Stimulated activated CD4-positive, alpha-beta T cell treated with anti-CD3 and anti-CD28 coated beads, Interleukin-1b, Interleukin-23, amount 100 ng/mL, for 4 hours (primary cell): Measurements from ENCODE around the gene FGF11.
"Not testable (repeated sequence)": the region's sequence is repeated elsewhere in the genome, so short reads cannot be mapped to it uniquely, and the experiment has no call there.

Source experiments
- DNase-seq, 2 donors: peaks; one replicate each; pipeline ENCODE4 v3.0.0-alpha.2; 2020; ENCODE audit warnings: low read depth in 2 of 2

The FGF11 gene

DNA sequence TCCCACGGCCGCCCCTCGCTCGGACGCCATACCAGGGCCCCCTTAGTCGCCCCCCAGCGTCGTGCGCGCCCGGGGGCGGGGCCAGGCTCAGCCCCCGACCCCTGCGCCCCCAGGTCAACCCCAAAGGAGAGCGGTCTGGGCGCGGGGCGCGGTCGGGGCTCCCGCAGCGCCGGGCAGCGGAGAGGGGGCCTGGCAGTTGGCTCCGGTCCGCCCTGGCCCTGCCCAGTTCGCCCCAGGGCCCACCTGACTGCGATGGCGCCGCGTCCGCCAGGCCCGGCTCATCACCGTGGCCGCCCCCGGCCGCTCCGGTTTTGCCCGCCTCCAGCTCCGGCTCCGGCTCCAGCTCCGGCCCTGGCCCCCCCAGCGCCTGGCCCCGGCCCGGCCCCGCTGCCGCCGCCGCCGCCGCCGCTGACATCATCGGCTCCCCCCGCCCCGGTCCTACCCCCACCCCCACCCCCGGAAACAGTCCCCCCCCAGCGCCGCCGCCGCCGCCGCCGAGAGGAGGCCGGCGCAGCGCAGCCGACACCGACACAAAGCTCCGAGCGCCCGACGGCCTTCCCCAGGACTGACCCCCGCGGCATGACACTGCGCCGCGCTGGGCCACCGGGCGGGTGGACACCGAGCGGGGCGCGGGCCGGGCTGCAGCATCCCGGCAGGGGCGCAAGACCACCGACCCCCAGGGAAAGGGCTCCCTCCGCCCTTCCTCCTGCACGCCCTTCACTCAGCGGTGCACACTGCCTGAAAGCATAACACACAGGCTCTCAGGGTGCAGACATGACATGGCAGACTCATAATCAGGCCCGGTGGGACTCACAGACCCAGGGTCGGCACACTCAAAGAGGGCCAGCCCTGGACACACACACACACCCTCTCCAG, 40.1 kb downstream of the FGF11 start, which contains the start of gene ZBTB4:
ZBTB4 (minus strand) TSS at position 419 of the 876 bp plus-strand sequence. CDS start 12,830 bp downstream, outside the sequence.
- peak; percentile 46 to 63 for DNase-seq

DNA sequence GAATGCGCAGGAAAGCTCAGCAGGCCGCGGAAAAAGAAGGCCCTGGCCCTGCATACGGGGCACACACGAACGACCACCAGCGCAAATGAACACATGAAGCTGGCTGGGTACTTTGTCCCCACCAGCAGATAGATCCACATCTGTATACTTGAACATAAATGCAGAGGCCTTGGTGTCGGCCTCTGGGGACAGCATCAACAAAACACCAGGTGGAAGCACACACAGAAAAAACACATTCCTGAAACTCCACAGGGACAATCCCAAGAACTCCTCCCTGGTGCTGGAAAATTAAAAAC, 40.7 kb downstream of the FGF11 start:
- DNase-seq = no peak

DNA sequence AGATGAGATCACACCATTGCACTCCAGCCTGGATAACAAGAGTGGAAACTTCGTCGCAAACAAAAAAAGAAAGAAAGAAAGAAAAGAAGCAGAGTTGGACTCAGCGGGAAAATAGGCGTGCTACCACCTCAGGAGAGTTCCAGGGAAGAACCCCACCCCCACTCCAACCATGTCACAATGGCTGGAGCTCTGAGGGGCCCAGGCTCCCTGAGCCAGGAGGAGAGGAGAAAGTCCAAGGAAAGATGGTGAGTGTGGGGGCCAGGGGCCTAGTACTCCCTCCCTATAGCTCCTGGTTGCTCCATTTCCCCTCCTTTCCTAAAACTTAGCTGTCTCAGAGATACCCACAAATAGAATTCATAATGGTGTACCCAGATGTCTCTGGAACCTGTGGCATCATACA, 42.0 kb downstream of the FGF11 start, which contains the start of gene SLC35G6:
SLC35G6 (plus strand) TSS at position 172 of the 400 bp plus-strand sequence; CDS start at position 243, 71 bp downstream.
- DNase-seq = not testable (repeated sequence)

DNA sequence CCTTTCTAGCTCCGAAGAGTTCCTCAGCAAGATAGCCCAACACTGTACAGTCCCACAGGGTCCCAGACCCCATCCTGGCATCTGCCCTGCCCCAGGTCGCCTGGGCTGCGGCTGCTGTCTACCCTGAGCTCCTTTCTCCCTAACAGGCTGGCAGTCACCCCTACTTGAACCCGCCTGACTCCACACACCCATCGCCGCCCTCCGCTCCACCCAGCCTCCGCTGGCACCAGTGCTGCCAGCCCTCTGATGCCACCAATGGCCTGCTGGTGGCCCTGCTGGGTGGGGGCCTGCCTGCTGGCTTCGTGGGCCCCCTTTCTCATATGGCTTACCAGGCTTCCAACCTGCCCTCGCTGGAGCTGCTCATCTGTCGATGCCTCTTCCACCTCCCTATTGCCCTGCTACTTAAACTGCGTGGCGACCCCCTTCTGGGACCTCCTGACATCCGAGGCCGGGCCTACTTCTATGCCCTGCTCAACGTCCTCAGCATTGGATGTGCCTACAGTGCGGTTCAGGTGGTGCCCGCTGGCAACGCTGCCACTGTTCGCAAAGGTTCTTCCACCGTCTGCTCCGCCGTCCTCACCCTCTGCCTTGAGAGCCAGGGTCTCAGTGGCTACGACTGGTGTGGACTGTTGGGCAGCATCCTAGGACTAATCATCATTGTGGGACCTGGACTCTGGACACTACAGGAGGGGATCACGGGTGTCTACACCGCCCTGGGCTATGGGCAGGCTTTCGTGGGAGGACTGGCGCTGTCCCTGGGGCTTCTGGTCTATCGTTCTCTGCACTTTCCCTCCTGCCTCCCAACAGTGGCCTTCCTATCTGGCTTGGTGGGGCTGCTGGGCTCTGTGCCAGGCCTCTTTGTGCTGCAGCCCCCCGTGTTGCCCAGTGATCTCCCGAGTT, 42.8 kb downstream of the FGF11 start:
- DNase-seq = not testable (repeated sequence)

DNA sequence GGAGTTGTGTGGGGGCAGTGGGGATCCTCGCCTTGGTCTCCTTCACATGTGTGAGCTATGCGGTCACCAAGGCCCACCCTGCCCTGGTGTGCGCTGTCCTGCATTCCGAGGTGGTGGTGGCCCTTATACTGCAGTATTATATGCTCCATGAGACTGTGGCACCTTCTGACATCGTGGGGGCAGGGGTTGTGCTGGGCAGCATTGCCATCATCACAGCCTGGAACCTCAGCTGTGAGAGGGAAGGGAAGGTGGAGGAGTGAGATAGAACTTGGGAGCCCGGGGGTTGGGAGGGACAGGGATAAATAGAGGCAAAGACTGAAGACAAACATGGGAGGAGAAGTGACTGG, 43.4 kb downstream of the FGF11 start:
- not testable (repeated sequence) for DNase-seq

DNA sequence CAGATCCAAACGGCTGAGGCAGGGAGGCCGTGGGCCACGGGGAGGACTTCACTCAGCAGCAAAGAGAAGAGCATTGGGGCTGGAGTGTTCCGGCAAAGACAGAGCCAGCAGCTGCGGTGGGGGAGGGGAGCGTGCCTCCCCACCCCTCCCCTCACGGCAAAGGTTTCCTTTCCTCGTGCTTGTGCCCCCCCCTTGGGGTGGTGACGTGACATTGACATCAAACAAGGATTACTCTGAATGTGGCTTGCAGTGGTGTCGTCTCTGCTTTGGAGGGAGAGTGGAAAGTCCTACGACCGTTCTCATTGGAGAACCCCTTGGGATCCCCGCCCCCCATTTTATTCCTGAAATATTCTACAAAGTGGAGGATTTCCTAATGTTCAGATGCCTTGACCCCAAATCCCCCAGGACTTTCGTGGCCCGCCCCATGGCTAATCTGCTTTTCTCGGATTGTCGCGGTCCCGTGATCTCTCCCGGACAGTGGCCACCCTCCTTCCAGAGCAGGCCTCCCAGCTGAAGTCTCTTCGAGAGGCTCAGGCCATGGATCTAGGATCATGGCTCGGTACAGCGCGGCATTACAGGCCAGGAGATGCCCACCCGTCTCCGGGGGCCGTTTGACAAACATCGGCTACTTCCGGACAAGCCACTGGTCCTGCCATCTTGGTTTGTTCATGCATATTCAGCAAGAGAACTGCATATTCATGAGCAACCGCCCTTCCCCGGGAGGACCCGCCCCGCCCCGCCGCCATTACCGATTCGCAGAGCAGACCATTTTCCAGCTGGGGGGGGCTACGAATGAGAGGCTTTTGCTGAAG, 44.1 kb downstream of the FGF11 start:
- peak; percentile 84 to 94 for DNase-seq

DNA sequence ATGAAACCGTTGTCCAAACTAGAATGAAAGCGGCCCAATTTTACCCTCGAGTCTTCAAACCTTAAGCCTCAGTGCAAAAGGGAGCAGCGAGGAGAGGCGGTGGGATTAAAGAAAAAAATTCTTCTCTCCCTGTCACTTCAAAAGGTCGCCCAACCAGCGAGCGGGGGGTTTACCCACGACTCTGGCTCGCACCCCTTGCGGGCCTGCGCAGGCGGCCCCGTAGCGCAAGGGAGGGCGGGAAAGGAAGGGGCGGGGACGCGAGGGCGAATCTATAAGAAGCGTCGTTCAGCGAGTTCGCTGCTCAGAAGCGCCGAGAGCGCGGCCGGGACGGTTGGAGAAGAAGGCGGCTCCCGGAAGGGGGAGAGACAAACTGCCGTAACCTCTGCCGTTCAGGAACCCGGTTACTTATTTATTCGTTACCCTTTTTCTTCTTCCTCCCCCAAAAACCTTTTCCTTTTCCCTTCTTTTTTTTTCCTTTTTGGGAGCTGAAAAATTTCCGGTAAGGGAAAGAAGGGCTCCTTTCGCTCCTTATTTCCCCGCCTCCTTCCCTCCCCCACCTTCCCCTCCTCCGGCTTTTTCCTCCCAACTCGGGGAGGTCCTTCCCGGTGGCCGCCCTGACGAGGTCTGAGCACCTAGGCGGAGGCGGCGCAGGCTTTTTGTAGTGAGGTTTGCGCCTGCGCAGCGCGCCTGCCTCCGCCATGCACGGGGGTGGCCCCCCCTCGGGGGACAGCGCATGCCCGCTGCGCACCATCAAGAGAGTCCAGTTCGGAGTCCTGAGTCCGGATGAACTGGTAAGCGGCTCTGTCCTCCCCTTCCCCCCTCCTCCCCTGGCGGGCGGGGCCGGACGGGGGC, 45.0 kb downstream of the FGF11 start, which contains the start of gene POLR2A:
POLR2A (plus strand) TSS at position 300 of the 852 bp plus-strand sequence.
- peak; percentile 95 to 99 for DNase-seq

DNA sequence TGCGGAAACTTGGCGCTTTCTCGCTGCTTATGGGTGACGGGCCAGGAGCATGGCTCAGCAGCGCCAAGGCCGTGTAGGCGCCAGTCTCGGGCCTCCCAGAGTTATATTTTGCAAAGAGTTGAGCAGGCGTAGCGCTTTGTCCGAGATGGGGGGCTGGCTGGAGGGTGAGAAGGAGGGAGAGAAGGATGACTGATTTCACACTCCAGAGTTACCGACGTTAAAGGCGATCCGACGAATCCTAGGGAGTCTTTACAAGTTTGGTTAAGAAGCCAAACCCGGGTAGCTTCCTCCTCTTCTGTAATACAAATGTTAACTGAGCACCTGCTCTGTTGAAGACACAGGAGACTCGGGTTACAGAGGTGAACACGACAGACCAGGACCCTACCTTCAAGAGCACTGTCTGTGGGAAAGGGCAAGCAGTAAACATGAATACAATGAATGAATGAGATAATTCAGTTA, 45.6 kb downstream of the FGF11 start:
- no peak for DNase-seq

DNA sequence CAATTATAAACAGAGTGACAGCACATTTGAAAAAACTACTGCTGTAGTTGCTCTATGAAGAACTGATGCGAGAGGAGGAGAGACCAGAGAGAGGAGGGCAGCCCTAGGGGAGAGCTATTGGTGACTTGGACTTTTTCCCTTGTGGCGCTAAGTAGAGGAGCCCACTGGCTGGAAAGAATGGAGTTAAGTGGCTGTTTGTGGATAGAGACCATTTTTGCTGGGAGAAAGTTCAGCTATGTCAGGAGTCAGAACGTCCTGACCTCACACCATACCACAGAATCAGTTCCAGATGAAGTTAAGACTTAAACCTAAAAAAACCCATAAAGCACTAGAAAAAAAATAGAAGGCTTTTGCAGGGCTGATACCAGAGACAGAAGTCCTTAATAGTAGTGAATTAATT, 46.9 kb downstream of the FGF11 start:
- DNase-seq = no peak

DNA sequence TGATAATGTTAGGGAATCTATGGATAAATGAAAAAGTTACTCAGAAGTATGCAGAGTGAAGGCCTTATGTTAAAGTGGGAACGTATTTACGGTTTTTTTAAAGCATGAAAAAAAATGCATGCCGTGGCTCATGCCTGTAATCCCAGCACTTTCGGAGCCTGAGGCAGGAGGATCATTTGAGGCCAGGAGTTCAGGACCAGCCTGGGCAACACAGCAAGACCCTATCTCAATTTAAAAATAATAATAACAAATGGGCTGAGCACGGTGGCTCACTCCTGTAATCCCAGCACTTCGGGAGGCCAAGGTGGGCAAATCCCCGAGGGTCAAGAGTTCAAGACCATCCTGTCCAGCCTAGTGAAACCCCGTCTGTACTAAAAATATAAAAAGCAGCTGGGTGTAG, 50.8 kb downstream of the FGF11 start:
- DNase-seq = no peak

DNA sequence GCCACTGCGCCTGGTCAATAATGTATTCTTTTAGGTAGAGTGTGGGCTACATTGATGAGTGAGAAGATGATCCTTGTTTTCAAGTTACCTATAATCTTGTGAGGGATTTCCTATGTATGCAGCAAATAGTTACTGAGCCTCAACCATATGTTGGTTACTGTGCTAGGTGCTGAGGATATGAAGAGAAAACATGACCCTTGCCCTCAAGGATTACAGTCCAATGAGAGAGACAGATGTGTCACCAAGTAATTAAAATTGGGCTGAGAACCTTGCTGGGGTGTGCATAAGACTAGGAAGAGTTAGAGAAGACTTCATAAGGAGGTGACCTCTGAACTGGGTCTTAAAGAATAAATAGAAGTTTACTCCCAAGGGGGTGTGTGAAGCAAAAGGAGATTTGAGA, 52.3 kb downstream of the FGF11 start:
- no peak for DNase-seq

DNA sequence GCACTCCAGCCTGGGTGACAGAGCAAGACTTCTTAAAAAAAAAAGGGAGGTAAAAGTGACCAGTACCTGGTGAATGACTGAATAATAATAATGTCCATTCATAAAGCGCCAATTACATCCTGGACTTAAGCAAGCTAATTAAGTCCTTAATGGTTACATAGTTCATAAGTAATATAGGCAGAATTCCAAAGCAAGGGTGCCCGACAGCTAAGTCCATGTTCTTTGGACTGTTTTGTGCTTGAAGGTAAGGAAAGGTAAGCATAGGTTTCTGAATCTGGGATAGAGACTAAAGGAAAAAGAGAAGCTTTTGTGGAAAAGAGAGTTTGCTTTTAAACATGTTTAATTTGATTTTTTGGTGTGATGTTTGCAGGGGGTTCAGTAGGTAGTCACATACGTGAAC, 54.6 kb downstream of the FGF11 start:
- DNase-seq = no peak
